Measurements from ENCODE around the gene GPR153.

The GPR153 gene

DNA sequence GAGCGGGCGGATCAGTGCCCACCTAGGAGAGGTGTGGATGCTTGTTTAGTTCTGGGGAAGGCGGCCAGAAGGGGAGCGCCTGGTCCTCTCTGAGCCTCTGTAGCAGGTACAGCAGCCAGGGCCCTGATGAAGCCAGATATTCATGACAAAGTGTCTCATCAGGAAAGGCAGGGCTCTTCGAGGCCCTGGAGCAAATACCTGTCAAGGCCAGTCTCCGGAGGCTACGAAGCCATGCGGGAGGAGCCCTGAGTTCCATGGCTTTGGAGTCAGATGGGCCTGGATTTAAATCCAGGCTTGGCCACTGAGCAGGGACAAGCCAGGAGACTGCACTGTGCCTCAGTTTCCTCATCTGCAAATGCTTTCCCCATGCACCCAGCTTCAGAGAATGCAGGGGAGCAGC is 25.4 kb upstream of the GPR153 start:
- no peaks in the 10 kb centered on the region for H3K4me1 ChIP-seq (ENCODE audit: insufficient read depth, insufficient read length)
- no peaks in the 10 kb centered on the region for H3K27me3 ChIP-seq (ENCODE audit: insufficient read depth, insufficient read length)
- no peak overlapping the region for H3K9ac ChIP-seq (ENCODE audit: insufficient read length, low read depth)
- DNase-seq (ENCODE audit: low read depth, low spot score): no peak
- TF ChIP-seq ZNF274 (IDR thresholded peaks at IDR 0.05; ENCODE audit: low read depth, low read length) (no peak), YY1 (IDR thresholded peaks at IDR 0.05; ENCODE audit: insufficient read depth, insufficient read length) (no peak), SUZ12 (IDR thresholded peaks at IDR 0.05; ENCODE audit: extremely low read depth, insufficient read depth, insufficient read length) (no peak)
- H3K36me3 ChIP-seq (ENCODE audit: insufficient read depth, insufficient read length, low read length): no peaks in the 10 kb centered on the region
- H3K9me3 ChIP-seq (ENCODE audit: insufficient read depth, low read length): no peaks in the 10 kb centered on the region
- no peak overlapping the region for H3K4me3 ChIP-seq (ENCODE audit: insufficient read length, low read depth)

DNA sequence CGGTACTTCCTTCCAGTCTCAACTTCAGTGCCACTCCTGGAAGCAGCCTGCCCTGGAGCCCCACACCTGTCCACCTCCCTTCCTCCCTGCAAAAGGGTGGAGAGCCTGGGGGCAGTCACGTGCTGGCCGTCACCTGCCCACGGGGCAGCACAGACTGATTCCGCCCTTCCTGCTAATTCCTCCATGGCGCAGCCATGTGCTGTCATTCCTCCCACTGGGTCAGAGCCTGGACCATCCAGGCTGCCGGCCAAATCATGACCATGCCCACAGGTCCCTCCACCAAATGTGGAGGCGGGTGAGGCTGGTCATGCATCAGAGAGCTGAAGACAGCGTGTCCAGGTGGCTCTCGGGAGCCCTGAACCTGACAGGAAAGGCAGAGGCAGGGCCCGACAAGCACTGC is 24.4 kb upstream of the GPR153 start:
- H3K9ac ChIP-seq (ENCODE audit: insufficient read length, low read depth): no peak overlapping the region
- no peaks in the 10 kb centered on the region for H3K27me3 ChIP-seq (ENCODE audit: insufficient read depth, insufficient read length)
- no peak overlapping the region for H3K4me3 ChIP-seq (ENCODE audit: insufficient read length, low read depth)
- TF ChIP-seq SUZ12 (IDR thresholded peaks at IDR 0.05; ENCODE audit: extremely low read depth, insufficient read depth, insufficient read length) (no peak), ZNF274 (IDR thresholded peaks at IDR 0.05; ENCODE audit: low read depth, low read length) (no peak), YY1 (IDR thresholded peaks at IDR 0.05; ENCODE audit: insufficient read depth, insufficient read length) (no peak)
- H3K4me1 ChIP-seq (ENCODE audit: insufficient read depth, insufficient read length): no peaks in the 10 kb centered on the region
- H3K36me3 ChIP-seq (ENCODE audit: insufficient read depth, insufficient read length, low read length): no peaks in the 10 kb centered on the region
- DNase-seq (ENCODE audit: low read depth, low spot score): no peak
- no peaks in the 10 kb centered on the region for H3K9me3 ChIP-seq (ENCODE audit: insufficient read depth, low read length)

GRCh38 chr1:6282577-6283270 is 21.8 kb upstream of the GPR153 start:
- H3K27me3 ChIP-seq (ENCODE audit: insufficient read depth, insufficient read length): no peaks in the 10 kb centered on the region
- no peak for DNase-seq (ENCODE audit: low read depth, low spot score)

DNA sequence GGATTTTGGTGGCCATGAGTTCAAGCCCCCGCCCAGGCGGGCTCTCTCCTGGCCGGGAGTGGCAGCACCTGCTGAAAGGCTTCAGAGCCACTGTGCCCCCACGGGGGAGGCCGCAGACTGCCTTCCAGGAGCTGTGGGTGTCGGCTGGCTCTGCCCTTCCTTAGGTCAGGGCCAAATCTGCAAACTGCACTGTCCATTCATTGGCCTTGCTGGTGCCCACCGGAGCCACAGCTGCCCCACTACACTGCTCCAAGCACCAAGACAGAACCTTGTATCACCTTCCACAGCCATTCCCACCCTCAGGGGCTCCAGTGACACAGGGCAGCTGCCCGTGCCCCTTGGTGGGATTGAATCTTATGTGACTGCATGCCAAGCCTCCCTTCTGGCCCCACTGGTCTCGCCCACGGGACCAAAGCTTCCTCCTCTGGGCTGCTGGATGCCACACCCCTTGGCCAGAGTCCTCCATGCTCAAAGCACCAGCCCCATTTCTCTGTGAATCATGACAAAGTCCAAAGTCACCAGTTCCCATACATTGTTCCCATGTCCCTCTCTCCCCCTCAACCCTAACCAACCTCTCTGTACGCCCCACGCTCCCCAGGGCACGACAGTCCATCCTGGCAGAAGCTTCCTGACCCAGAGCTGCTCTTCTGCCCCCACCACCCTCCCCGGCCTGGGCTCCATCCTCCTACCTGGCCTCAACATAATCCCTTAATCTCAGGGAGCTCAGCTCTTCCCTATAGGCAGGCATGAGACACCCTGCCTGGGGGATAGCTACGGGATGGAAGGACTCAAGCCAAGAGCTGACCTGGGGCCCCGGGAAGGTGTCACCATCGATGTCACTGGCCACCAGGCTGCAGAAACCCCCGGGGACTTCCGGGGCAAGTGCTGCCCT is 20.9 kb upstream of the GPR153 start:
- no peak overlapping the region for H3K4me3 ChIP-seq (ENCODE audit: insufficient read length, low read depth)
- TF ChIP-seq ZNF274 (IDR thresholded peaks at IDR 0.05; ENCODE audit: low read depth, low read length) (no peak), YY1 (IDR thresholded peaks at IDR 0.05; ENCODE audit: insufficient read depth, insufficient read length) (no peak), SUZ12 (IDR thresholded peaks at IDR 0.05; ENCODE audit: extremely low read depth, insufficient read depth, insufficient read length) (no peak)
- H3K36me3 ChIP-seq (ENCODE audit: insufficient read depth, insufficient read length, low read length): no peaks in the 10 kb centered on the region
- no peaks in the 10 kb centered on the region for H3K4me1 ChIP-seq (ENCODE audit: insufficient read depth, insufficient read length)
- no peaks in the 10 kb centered on the region for H3K9me3 ChIP-seq (ENCODE audit: insufficient read depth, low read length)
- H3K9ac ChIP-seq (ENCODE audit: insufficient read length, low read depth): no peak overlapping the region
- DNase-seq (ENCODE audit: low read depth, low spot score): no peak
- H3K27me3 ChIP-seq (ENCODE audit: insufficient read depth, insufficient read length): no peaks in the 10 kb centered on the region

More at GRCh38 chr1:6282577-6283270, 21.8 kb upstream of the GPR153 start:
- TF ChIP-seq SUZ12 (IDR thresholded peaks at IDR 0.05; ENCODE audit: extremely low read depth, insufficient read depth, insufficient read length): no peak
- no peak for TF ChIP-seq YY1 (IDR thresholded peaks at IDR 0.05; ENCODE audit: insufficient read depth, insufficient read length)
- no peaks in the 10 kb centered on the region for H3K4me1 ChIP-seq (ENCODE audit: insufficient read depth, insufficient read length)
- no peak overlapping the region for H3K9ac ChIP-seq (ENCODE audit: insufficient read length, low read depth)
- no peaks in the 10 kb centered on the region for H3K36me3 ChIP-seq (ENCODE audit: insufficient read depth, insufficient read length, low read length)
- H3K4me3 ChIP-seq (ENCODE audit: insufficient read length, low read depth): no peak overlapping the region
- H3K9me3 ChIP-seq (ENCODE audit: insufficient read depth, low read length): no peaks in the 10 kb centered on the region

GRCh38 chr1:6280761-6281451 is 20.0 kb upstream of the GPR153 start:
- H3K4me1 ChIP-seq (ENCODE audit: insufficient read depth, insufficient read length): no peaks in the 10 kb centered on the region
- TF ChIP-seq ZNF274 (IDR thresholded peaks at IDR 0.05; ENCODE audit: low read depth, low read length) (no peak), SUZ12 (IDR thresholded peaks at IDR 0.05; ENCODE audit: extremely low read depth, insufficient read depth, insufficient read length) (no peak), YY1 (IDR thresholded peaks at IDR 0.05; ENCODE audit: insufficient read depth, insufficient read length) (no peak)
- H3K36me3 ChIP-seq (ENCODE audit: insufficient read depth, insufficient read length, low read length): no peaks in the 10 kb centered on the region
- DNase-seq (ENCODE audit: low read depth, low spot score): no peak
- H3K27me3 ChIP-seq (ENCODE audit: insufficient read depth, insufficient read length): no peaks in the 10 kb centered on the region
- H3K9me3 ChIP-seq (ENCODE audit: insufficient read depth, low read length): no peaks in the 10 kb centered on the region
- H3K4me3 ChIP-seq (ENCODE audit: insufficient read length, low read depth): no peak overlapping the region
- H3K9ac ChIP-seq (ENCODE audit: insufficient read length, low read depth): no peak overlapping the region

- DNase-seq (ENCODE audit: low read depth, low spot score): no peak
- Histone ChIP-seq H3K9me3 (ENCODE audit: insufficient read depth, low read length) (no peaks in the 10 kb centered on the region), H3K27me3 (ENCODE audit: insufficient read depth, insufficient read length) (no peaks in the 10 kb centered on the region), H3K4me1 (ENCODE audit: insufficient read depth, insufficient read length) (no peaks in the 10 kb centered on the region), H3K4me3 (ENCODE audit: insufficient read length, low read depth) (no peak overlapping the region), H3K9ac (ENCODE audit: insufficient read length, low read depth) (no peak overlapping the region), H3K36me3 (ENCODE audit: insufficient read depth, insufficient read length, low read length) (no peaks in the 10 kb centered on the region)
- TF ChIP-seq ZNF274 (IDR thresholded peaks at IDR 0.05; ENCODE audit: low read depth, low read length): no peak
- no peak for TF ChIP-seq SUZ12 (IDR thresholded peaks at IDR 0.05; ENCODE audit: extremely low read depth, insufficient read depth, insufficient read length)
- no peak for TF ChIP-seq YY1 (IDR thresholded peaks at IDR 0.05; ENCODE audit: insufficient read depth, insufficient read length)
Observed at GRCh38 chr1:6279613-6280383, 18.9 kb upstream of the GPR153 start.

All from NT2/D1 (cell line).